ENCODE results near the gene ART5.
"Not testable (repeated sequence)": the region's sequence is repeated elsewhere in the genome, so short reads cannot be mapped to it uniquely, and the experiment has no call there.

ART5 gene

GRCh38 chr11:3611976-3612678, 29.7 kb downstream of the ART5 start:
- DNase-seq (ENCODE audit: low read depth), result no peak
- no peak overlapping the region for H3K4me3 ChIP-seq (replicated peaks; ENCODE audit: low read depth, low read length)
- no peak for TF ChIP-seq CTCF (IDR thresholded peaks at IDR 0.05; ENCODE audit: low read length, missing control alignments)

GRCh38 chr11:3610846-3611245, 30.9 kb downstream of the ART5 start:
- TF ChIP-seq CTCF (IDR thresholded peaks at IDR 0.05; ENCODE audit: low read length, missing control alignments), result no peak
- no peak overlapping the region for H3K4me3 ChIP-seq (replicated peaks; ENCODE audit: low read depth, low read length)
- no peak for DNase-seq (ENCODE audit: low read depth)

- peak; percentile 57 for DNase-seq (ENCODE audit: low read depth)
- TF ChIP-seq CTCF (IDR thresholded peaks at IDR 0.05; ENCODE audit: low read length, missing control alignments), result peak; percentile 90
- no peak overlapping the region for H3K4me3 ChIP-seq (replicated peaks; ENCODE audit: low read depth, low read length)
These were observed 32.2 kb downstream of the ART5 start for GRCh38 chr11:3609416-3610265.

GRCh38 chr11:3605771-3606203, 36.0 kb downstream of the ART5 start:
- no peak for DNase-seq (ENCODE audit: low read depth)
- TF ChIP-seq CTCF (IDR thresholded peaks at IDR 0.05; ENCODE audit: low read length, missing control alignments), result no peak
- H3K4me3 ChIP-seq (replicated peaks; ENCODE audit: low read depth, low read length), result no peak overlapping the region

DNA sequence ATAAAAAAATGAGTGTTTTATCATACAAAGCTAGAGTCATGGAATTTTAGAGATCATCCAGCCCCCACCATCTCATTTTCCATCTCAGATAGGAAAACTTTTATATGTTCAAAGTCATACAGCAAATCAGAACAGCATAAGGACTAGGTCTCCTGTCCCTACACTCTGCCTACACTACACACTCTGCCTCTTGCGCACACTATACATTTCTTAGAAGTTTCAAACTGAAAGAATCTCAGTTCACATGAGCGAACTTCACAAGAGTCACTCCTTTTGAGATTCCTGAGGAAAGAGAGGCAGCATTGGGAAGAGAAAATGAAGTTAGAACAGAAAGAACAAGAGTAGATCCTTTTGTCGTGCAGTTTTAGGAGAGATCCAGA, 36.5 kb downstream of the ART5 start:
- no peak for DNase-seq (ENCODE audit: low read depth)
- TF ChIP-seq CTCF (IDR thresholded peaks at IDR 0.05; ENCODE audit: low read length, missing control alignments), result no peak
- H3K4me3 ChIP-seq (replicated peaks; ENCODE audit: low read depth, low read length), result no peak overlapping the region

GRCh38 chr11:3604167-3604566, 37.6 kb downstream of the ART5 start:
- no peak overlapping the region for H3K4me3 ChIP-seq (replicated peaks; ENCODE audit: low read depth, low read length)
- DNase-seq (ENCODE audit: low read depth), result no peak
- TF ChIP-seq CTCF (IDR thresholded peaks at IDR 0.05; ENCODE audit: low read length, missing control alignments), result no peak

DNA sequence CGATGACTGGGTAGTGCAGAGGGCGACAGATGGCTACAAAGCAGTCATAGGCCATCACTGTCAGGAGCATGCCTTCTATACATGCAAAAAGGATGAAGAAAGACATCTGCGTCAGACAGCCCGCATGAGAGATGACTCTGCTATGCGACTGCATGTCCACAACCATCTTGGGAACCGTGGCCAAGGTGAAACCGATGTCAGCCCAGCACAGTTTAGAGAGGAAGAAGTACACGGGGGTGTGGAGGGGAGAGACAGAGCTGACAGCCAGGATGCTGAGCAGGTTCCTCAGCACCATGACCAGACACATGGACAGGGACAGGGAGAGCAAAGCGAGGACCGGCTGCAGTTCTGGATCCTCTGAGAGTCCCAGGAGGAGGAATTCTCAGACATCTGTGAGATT, 41.6 kb downstream of the ART5 start:
- DNase-seq (ENCODE audit: low read depth); H3K4me3 ChIP-seq (replicated peaks; ENCODE audit: low read depth, low read length): not testable (repeated sequence)

DNA sequence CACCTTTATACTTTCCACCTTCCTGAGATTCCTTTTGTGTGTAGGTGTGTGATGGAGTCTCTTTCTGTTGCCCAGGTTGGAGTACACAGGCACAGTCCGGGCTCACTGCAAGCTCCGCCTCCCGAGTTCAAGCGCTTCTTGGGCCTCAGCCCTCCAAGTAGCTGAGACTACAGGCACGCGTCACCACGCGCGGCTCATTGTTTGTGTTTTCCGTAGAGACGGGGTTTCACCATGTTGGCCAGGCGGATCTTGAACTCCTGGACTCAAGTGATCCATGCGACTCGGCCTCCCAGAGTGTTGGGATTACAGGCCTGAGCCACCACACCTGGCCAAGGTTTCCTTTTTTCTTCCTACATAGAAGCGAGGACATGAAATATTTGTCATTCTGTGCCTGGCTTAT, 44.0 kb downstream of the ART5 start:
- H3K4me3 ChIP-seq (replicated peaks; ENCODE audit: low read depth, low read length); DNase-seq (ENCODE audit: low read depth): not testable (repeated sequence)

DNA sequence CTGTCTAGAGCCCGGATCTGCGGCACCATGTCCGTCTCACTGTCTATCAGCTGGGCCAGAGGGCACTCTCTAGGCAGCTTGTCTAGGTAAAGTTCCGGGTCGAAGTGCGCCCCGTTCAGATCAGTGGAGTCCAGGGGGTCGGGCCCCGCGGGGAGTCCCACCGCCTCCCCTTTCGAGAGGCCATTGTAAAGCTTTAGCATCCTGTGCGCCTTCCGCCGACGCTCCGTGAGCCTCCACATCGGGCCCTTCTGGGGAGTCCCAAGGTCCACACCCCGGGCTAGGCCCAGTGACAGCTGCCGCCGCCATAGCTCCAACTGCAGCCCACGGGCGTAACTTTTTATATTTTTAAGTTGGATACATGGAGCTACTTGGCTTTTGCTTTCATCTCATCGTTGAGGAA, 50.5 kb downstream of the ART5 start:
- not testable (repeated sequence) for H3K4me3 ChIP-seq (replicated peaks; ENCODE audit: low read depth, low read length); DNase-seq (ENCODE audit: low read depth)

GRCh38 chr11:3590193-3590592, 51.6 kb downstream of the ART5 start:
- not testable (repeated sequence) for H3K4me3 ChIP-seq (replicated peaks; ENCODE audit: low read depth, low read length); DNase-seq (ENCODE audit: low read depth)

- DNase-seq (ENCODE audit: low read depth); H3K4me3 ChIP-seq (replicated peaks; ENCODE audit: low read depth, low read length): not testable (repeated sequence)
These were observed 53.0 kb downstream of the ART5 start for GRCh38 chr11:3588776-3589175.

Measured in fibroblast of pulmonary artery (primary cell).